ENCODE data around the gene EARS2. TPM values are rescaled to one million over a fixed set of nuclear protein-coding genes. Genes with fewer than 3 reads are reported as not detected.

EARS2 gene
- total RNA-seq, 1 experiment from 2014 or later: 34.9 TPM

DNA sequence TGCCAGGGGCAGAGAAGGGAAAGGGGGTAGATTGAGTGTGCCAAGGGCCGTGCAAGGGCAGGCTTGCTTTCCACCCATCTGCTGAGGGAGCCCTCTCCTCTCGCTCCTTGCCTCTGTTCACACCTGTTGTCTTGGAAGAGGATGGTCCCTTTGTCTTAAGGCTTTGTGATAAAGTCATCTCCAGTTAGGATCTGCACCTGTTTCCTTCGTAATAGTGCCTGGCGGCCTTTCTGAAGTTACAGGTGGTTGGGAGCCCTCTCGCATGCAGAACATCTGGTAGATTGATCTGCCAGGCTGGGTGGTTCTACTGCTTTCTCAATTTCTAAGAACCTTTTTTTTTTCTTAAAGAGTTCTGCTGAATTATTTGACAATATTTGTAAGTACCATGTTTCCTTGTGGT, 16.7 kb upstream of the EARS2 start:
- DNase-seq: no peak
- H3K36me3 ChIP-seq (ENCODE audit: low read depth): peaks cover 5% of the 10 kb centered on the region
- no TSS peak for BruUV-seq (replicated peaks)
- no peaks in the 10 kb centered on the region for H3K9me2 ChIP-seq (ENCODE audit: insufficient read depth)
- H3K79me2 ChIP-seq (ENCODE audit: low read depth): no peaks in the 10 kb centered on the region
- peaks cover 3% of the 10 kb centered on the region for H4K20me1 ChIP-seq (ENCODE audit: insufficient read depth)
- H3F3A ChIP-seq (ENCODE audit: insufficient read depth, low read depth): peaks cover 10% of the 10 kb centered on the region
- H3K27me3 ChIP-seq (ENCODE audit: insufficient read depth, low read depth): no peaks in the 10 kb centered on the region
- H2AFZ ChIP-seq: no peak overlapping the region
- no peak overlapping the region for H3K4me3 ChIP-seq
- TF ChIP-seq EZH2 (IDR thresholded peaks at IDR 0.05; ENCODE audit: low read depth) (no peak), CTCF (conservative IDR thresholded peaks at IDR 0.05) (no peak)
- ChIA-PET POLR2A (ENCODE audit: unreplicated experiment) (no interaction called here), CTCF (no interaction called here)
- no peaks in the 10 kb centered on the region for H3K9me3 ChIP-seq (ENCODE audit: insufficient read depth, low read depth)
- no peak overlapping the region for H3K4me2 ChIP-seq
- H3K4me1 ChIP-seq (replicated peaks; ENCODE audit: insufficient read depth): no peaks in the 10 kb centered on the region
- intact Hi-C loops (cut with micrococcal nuclease; ENCODE audit: unreplicated experiment): no loop called here
- H3K27ac ChIP-seq: no peak overlapping the region

DNA sequence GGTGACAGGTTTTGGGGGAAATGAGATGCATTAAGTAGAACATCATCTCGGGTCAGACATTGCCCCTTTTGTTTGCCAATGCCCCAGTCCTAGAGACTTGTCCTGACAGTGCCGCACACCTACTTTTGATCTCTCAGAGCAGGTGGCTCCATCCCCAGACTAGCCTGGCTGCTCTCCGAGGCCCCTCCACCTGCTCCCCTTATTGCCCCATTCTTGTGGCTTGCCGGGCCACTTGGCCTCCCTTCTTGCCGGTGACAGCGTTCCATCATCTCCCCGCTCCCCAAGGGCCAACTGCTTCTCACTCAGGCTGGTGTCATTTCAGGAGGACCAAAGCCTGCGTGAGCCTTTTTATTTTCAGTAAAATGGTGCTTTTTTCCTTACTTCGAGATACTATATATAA, 15.2 kb upstream of the EARS2 start:
- Histone ChIP-seq H3K4me1 (replicated peaks; ENCODE audit: insufficient read depth) (no peaks in the 10 kb centered on the region), H3K9me3 (ENCODE audit: insufficient read depth, low read depth) (no peaks in the 10 kb centered on the region), H3K36me3 (ENCODE audit: low read depth) (peaks cover 13% of the 10 kb centered on the region), H2AFZ (no peak overlapping the region), H3K27me3 (ENCODE audit: insufficient read depth, low read depth) (no peaks in the 10 kb centered on the region), H3K79me2 (ENCODE audit: low read depth) (no peaks in the 10 kb centered on the region), H3K4me3 (no peak overlapping the region), H3K4me2 (no peak overlapping the region), H3K9me2 (ENCODE audit: insufficient read depth) (no peaks in the 10 kb centered on the region), H4K20me1 (ENCODE audit: insufficient read depth) (no peaks in the 10 kb centered on the region; the same call in none of the 2 replicates), H3F3A (ENCODE audit: insufficient read depth, low read depth) (no peaks in the 10 kb centered on the region; the same call in 1 of the 2 replicates), H3K27ac (no peak overlapping the region)
- no peak for DNase-seq
- TF ChIP-seq EZH2 (IDR thresholded peaks at IDR 0.05; ENCODE audit: low read depth): no peak
- TF ChIP-seq CTCF (conservative IDR thresholded peaks at IDR 0.05): no peak
- ChIA-PET CTCF (no interaction called here), POLR2A (ENCODE audit: unreplicated experiment) (no interaction called here)
- intact Hi-C loops (cut with micrococcal nuclease; ENCODE audit: unreplicated experiment): no loop called here
- BruUV-seq (replicated peaks): no TSS peak

GRCh38 chr16:23571895-23572294, 14.7 kb upstream of the EARS2 start:
- Histone ChIP-seq H3K36me3 (ENCODE audit: low read depth) (peaks cover 16% of the 10 kb centered on the region), H3F3A (ENCODE audit: insufficient read depth, low read depth) (no peaks in the 10 kb centered on the region; the same call in 1 of the 2 replicates), H2AFZ (no peak overlapping the region), H3K27ac (no peak overlapping the region), H3K9me2 (ENCODE audit: insufficient read depth) (no peaks in the 10 kb centered on the region), H3K27me3 (ENCODE audit: insufficient read depth, low read depth) (no peaks in the 10 kb centered on the region), H3K79me2 (ENCODE audit: low read depth) (no peaks in the 10 kb centered on the region), H3K4me1 (replicated peaks; ENCODE audit: insufficient read depth) (no peaks in the 10 kb centered on the region), H3K4me2 (no peak overlapping the region), H4K20me1 (ENCODE audit: insufficient read depth) (no peaks in the 10 kb centered on the region; the same call in none of the 2 replicates), H3K9me3 (ENCODE audit: insufficient read depth, low read depth) (no peaks in the 10 kb centered on the region), H3K4me3 (no peak overlapping the region)
- ChIA-PET CTCF (no interaction called here), POLR2A (ENCODE audit: unreplicated experiment) (no interaction called here)
- TF ChIP-seq CTCF (conservative IDR thresholded peaks at IDR 0.05) (no peak), EZH2 (IDR thresholded peaks at IDR 0.05; ENCODE audit: low read depth) (no peak)
- BruUV-seq (replicated peaks): no TSS peak
- no peak for DNase-seq
- intact Hi-C loops (cut with micrococcal nuclease; ENCODE audit: unreplicated experiment): no loop called here
